Stimulated activated CD8-positive, alpha-beta memory T cell treated with anti-CD3 and anti-CD28 coated beads, Interleukin-4, amount 100 ng/mL, for 1 hour (primary cell): ENCODE measurements around the gene TDRD7.
"Not testable (repeated sequence)": the region's sequence is repeated elsewhere in the genome, so short reads cannot be mapped to it uniquely, and the experiment has no call there.

Experiments used
- DNase-seq, 2 donors: peaks; one replicate each; pipeline ENCODE4 v3.0.0-alpha.2; 2020; ENCODE audit warnings: low read depth in 2 of 2, low spot score in 1 of 2

TDRD7 gene

DNA sequence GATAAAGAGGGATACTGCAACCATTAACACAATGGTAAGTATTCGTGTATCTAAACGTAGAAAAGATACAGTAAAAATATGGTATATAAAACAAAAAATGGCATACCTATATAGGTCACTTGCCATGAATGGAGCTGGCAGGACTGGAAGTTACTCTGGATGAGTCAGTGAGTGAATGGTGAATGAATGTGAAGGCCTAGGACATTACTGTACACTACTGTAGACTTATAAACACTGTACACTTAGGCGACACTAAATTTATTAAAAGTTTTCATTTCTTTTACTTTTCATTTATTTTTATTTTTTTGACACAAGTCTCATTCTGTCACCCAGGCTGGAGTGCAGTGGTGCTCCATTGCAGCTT lies 14.1 kb downstream of the TDRD7 start:
- no peak for DNase-seq

DNA sequence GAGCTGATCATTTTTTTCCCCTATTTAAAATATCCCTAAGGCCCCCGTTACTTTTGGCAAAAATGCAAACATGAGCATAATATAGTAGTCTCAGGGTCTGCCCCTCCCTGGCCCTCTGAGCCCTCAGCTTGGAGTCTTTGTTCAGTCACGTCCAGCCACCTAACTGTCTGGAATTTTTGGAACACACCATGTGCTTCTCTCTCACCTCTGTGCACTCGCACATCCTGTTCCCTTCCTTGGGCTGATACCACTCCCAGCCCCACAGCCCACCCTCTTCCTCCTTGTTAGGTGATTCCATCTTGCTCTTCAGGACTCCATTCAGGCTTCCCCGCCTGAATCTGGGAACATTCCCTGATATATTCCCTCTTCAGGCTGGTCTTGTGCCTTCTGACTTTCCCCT lies 16.0 kb downstream of the TDRD7 start:
- no peak for DNase-seq

DNA sequence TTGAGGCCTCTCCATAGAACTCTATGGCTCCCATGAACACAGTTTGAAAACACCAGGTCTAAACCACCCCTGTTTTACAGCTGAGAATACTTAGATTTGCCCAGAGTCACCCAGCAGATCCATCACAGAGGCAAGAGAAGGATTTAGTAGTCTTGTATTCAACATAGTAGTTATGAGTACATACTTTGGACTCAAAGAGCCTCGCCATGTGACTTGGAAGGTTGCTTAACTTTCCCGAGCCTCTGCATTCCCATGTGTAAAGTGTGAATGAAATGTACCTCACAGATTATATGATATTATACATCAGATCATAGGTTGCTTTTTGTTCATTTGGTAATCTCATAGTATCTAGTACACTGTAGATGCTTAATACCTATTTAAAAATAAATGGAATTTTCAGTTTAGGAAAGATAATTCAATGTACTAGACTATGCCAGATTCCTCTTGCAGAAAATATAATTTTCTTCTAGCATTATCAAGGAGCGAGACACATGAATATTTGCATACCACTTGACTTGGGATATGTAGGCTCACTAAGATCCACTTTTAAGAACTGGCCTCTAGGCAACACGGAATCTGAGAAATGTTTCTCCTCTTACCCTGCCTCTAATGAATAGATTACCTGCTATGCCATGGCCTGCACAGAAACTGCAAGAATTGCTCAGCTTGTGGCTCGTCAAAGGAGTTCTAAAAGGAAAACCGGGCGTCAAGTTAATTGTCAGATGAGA lies 18.6 kb downstream of the TDRD7 start:
- no peak for DNase-seq

DNA sequence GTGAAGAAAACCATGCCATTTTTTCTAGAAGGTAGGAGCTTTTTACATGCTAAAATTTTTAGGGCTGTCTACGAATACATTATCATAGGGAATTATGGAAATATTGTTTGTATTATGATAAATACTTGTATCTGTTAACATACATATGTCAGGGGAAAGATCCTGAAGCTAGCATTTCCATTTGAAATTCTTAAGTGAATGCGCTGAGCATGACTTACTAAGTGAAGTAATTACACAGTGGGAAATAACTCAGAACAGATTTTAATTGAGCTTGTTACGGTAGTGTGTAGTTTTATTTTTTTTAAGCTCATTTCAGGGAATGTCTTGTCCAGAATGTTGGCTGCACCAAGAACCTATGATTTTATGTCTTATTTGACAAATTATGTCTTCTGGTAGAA lies 19.1 kb downstream of the TDRD7 start:
- DNase-seq: no peak

DNA sequence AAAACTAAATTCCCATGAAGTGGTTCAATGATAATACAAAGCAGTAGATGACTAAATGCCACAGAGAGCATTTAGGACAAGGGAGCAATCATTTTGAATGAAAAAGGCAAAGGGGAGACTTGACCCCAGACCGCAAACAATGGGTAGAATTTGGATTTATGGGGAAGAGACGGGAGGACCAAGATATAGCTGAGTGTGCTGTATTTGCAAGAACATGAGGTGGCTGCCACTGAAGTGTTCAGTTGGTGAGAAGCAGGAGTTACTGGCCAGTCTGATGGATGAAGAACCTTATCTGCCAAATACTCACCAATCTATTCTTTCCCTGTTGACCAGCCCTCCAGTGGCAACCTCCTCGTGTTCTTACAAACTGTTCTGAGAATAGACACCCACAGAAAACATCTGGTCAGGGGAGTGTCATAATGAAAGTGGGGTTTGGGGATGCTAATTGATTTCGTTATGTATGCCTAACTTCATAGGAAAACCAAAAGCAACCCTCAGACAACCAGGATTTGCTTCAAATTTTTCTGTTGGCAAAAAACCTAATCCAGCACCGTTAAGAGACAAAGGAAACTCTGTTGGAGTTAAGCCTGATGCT lies 19.8 kb downstream of the TDRD7 start:
- DNase-seq: no peak

DNA sequence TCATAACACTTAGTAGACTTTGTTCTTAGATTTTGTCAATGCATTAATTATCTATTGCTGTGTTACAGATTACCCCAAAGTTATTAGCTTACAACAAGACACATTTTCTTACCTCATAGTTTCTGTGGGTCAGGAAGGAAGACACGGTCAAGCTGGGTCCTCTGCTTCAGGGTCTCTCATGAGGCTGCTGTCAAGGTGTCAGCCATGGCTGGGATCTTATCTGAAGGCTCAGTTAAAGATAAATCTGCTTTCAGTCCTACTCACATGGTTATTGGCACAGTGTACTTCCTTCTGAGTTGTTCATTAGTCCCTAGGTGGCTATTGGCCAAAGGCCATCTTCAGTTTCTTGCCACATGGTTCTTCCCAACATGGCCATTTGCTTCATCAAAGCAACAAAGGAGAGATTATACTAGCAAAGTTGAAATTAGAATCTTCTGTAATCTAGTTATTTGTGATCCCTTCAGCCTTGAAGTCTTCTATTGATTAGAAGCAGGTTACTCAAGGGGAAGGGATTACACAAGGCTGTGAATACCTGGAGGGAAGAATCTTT lies 25.2 kb downstream of the TDRD7 start:
- DNase-seq: no peak

DNA sequence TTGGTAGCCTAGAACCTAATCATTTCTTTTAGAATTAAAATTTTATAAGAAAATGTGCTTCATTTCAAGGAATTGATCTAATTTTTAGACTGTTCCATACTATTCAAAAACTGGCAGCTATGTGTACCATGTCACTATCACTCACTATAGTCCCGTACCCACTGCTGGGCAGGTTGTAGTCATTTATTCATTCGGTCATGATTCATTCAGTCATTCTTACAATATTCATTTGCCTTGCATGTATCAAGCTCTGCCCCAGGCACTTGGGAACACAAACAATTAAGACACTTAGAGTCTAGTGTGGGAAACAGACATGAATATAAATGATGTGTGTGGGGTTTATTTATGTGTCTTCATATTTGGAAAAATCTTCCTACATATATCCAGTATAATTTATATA lies 26.4 kb downstream of the TDRD7 start:
- no peak for DNase-seq

DNA sequence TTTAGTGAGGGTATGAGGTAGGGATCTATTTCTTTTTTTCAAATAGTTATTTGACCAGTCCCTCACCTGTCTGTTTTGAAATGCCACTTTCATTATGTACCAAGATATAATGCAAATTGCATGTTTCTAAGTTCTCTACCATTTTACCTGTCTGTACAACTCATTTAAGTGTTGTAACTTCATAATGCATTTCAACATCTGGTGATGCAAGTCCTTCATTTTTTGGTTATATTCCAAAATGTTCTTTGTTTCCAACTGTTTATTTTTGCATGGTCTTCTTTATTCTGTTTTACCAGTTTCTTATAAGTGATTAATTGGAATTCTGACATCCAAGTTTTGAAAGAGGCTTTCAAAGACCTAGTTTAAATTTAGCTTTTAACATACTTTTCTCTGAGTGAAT lies 26.8 kb downstream of the TDRD7 start:
- no peak for DNase-seq

DNA sequence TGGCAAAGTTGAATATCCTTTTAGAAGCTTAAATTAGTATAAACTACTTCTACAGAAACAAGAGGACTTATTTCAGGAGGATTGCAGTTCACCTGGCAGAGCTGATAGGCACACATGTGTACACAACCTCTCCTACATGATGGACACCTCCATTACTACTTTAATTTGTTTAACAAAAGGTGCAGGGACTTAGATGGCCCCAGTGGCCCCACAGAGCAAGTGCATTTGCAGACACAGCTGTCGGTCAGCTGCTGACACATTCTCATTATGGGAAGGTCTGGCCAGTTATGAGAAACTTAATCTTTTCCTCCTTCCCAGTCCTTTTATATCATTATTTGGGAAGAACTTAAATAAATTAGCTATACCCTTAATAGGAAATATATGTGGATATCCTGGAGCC lies 28.3 kb downstream of the TDRD7 start:
- no peak for DNase-seq

DNA sequence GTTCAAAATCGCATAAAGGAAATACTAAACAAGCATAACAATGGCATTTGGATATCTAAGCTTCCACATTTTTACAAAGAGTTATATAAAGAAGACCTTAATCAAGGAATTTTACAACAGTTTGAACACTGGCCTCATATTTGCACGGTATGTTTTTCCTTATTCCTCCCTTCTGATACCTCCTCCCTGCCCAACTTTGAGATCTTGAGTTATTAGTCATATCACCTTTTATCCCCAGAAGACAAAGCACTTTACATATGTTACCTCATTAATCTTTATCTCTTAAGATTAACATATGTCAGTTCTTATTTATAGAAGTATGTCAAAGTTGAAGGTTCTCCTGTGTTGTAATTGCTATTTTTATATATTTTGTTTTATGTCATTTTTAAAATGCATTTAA lies 29.8 kb downstream of the TDRD7 start:
- DNase-seq: no peak

DNA sequence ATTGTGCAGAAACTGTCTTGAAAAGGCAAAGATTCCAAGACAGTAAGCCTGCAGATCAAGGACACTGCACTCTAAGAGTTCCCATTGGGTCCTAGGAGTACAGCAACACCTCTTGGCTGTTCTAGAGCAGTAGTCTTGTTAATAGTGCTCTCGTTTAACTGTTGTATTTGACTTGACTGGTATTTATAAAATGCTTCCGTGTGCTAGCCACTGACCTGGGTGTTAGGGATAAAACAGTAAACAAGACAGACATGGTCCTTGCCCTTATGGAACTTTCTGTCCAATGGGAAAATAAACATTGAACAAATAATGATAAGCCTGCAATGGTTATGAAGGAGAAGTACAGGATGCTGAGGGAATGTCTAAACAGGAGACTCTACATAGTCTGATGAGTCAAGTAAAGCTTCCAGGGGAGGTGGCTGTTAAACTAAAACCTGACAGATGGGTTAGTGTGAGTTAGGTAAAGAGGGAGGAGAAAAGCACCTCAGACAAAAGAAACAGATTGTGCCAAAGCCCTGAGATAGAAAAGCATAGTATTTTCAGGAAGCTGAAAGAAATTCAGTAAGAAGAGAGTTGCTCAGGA lies 33.3 kb downstream of the TDRD7 start:
- no peak for DNase-seq

DNA sequence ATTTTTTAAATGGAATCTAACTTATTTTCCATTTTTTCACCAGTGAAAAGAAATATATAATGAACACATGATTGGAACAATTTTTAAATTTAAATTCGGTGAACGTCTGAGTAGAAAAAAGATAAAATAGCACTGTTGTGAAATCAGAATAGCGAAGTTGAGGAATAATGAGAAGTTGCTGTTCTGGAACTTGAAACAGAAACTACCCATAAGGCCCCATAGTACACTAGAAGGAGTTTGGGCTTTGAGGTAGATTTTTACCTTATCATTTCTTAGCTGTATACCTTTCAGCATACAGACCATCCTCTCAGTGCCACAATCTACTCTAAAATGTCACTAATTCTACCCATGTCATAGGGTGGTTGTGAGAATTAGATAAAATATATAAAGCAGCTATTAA lies 35.1 kb downstream of the TDRD7 start:
- DNase-seq: no peak

DNA sequence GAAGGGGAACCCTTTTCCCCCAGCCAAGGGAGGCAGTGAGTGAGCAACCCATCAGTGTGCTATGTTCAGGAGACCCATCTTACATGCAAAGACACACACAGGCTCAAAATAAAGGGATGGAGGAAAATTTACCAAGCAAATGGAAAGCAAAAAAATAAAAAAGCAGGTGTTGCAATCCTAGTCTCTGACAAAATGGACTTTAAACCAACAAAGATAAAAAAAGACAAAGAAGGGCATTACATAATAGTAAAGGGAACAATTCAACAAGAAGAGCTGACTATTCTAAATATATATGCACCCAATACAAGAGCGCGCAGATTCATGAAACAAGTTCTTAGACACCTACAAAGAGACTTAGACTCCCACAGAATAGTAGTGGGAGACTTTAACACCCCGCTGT lies 41.7 kb downstream of the TDRD7 start:
- not testable (repeated sequence) for DNase-seq

DNA sequence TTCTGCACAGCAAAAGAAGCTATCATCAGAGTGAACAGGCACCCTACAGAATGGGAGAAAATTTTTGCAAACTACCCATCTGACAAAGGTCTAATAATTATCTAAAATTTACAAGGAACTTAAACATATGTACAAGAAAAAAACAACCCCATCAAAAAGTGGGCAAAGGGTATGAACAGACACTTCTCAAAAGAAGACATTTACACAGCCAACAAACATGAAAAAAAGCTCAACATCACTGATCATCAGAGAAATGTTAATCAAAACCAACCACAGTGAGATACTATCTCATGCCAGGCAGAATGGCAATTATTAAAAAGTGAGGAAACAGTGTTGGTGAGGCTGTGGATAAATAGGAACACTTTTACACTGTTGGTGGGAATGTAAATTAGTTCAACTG lies 44.9 kb downstream of the TDRD7 start:
- not testable (repeated sequence) for DNase-seq

DNA sequence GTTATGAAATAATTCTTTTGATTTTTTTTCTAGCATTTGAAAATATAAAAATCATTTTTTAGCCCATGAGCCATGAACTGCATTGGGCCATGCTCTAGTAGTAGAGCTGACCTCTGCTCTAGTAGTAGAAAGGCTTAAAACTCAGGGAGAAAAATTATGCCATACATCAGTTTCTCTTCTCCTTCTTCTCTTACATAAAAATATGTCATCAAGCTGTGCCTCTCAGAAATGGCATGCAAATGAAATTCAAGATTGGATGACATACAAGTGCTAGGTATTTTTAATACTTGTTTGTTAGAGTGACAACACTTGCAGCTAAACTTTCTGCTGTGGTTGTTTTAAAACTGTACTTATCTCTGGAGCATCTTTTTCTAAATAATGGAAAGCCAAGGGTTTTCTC lies 47.4 kb downstream of the TDRD7 start:
- DNase-seq: no peak

DNA sequence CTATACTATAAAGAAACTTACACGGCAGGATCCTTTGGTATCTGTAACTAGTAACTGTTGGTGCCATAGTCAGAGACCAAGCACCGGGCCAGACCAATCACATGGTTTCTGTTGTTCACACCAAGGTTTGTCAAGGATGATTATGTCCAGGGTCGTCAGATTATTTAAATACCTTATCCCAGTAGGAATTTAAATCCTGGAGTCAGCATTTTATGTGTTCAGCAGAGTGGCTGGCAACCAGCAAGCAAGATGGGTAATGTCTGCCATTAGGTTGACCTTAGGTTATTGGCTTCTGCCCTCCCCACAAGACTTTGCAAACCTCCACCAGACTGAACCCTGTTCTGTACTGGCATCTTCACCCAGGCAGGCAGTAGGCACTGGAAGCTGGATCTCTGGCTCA lies 50.3 kb downstream of the TDRD7 start:
- no peak for DNase-seq

DNA sequence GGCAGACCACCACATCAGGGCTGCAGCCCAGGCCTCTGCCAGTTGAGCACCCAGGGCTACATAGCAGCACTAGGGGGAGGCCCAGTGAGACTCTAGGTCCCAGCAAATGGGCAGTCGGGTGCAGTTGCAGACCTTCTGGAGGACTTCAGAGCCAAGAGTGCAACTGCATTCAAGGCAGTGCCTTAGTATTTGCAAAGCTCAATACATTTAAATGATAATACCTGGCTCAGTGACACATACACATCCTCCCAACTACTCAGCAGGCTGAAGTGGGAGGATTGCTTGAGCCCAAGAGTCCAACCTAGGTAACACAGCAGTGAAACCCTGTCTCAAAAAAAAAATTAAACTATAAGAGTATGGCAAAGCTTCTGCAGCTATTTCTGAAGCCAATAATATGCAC lies 51.0 kb downstream of the TDRD7 start:
- DNase-seq: no peak

DNA sequence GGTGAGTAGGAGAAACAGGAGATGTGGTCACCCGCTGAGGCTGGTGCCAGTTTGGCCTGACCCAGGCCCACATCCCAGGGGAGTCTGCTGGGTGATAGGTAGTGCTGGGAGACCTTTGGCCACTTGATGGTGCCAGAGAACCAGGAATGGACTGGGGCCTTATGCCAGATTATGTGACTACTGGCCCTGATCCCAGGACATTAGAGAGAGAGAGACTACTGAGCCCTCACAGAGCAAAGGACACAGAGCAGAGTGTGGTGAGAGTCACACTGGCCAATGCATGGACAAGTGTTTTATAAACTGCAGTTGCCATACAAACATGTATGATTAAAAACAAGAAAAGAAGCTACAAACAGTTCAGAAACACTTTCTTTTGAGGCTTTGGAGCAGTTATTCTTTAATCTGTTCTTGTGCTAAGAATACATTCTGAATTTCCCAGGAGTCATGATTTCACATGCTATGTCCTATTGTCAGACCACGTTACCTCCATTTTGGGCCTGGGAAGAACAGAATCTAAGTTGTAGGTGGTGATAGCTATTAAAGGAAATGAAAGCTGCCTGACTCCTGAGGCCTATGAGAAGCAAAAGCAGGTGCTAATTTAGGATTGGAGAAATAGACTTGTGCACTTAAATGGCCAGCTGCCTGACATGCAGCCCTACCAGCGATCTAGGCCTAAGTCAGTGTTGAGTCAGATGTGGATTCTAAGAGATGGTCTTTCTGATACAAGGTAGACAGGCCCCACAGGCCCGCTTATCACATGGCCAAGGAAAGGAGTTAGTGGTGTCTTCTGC lies 57.0 kb downstream of the TDRD7 start:
- no peak for DNase-seq

DNA sequence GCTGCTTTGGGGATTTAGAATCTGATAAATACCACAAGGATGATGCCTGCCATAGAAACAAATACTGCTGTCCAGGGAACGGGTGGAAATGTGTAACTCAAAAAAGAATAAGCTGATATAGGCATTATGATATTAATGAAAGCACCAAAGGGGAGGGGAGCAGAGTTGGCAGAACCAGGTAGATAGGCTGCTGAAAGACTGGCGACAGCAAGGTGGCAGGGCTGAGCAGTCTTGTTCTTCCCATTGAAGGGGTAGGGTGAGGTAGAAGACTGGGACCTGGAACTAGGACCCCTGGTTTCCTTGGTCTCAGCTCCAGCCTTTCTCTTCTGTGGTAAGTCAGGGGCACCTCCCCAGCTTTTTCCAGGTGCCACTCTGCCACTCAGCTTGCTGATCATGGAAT lies 58.2 kb downstream of the TDRD7 start:
- no peak for DNase-seq

DNA sequence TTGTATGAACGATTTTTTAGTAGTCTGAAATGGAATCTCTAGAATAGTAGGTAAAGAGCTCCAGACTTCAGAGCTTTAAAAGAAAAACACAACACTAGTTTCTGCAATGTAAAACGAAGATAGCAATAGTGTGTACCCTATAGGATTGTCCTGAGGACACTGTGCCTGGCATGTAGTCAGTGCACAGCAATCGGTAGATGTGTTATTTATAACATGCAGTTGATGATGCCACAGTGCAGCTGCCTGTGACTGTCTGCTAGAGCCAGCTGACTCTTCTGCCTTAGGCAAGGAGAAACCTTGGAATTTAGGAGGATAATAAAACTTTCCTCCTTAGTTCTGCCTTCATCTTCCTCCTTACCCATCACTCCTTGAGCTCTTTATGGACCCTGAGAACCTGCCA lies 61.8 kb downstream of the TDRD7 start:
- no peak for DNase-seq

DNA sequence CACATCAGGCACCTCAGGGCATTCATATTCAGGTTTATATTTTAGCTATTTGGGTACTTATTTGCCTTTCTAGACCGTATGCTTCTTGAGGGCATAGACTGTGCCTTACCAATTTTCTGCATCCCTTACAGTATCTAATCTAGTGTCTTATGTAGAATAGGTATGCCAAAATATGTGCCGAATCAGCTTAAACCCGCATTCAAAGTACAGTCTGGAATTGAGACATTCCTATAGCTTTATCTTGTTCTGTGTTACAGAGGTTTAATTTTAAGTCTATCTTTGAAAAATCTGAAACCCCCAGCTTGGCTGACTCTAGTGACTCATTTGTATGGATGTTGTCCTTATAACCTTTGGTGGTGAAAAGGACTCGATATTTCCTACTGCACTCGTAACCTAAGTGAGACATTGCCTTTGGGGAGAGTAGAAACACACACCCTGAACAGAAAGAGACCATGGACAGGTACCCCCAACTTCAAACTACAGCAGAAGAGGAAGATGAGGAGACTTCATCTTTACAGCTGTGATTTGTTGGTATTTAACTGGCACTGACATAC lies 62.6 kb downstream of the TDRD7 start:
- no peak for DNase-seq

DNA sequence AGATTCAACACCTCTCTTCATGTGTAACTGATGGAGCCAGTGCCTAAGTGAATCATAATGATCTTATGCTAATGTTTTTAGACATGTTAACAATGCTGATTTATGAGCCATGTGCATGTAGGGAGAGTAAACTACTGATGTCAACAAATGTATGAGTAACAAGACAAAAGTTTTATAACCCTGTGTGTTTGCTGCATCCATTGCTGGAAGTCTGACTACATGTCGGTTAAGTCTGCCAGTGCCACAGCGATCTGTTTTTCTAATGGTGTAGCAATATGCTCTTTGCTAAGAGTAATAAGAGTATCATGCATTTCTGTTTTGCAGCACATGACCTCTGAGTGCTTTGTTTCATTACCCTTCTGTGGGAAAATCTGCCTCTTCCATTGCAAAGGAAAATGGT lies 63.2 kb downstream of the TDRD7 start:
- DNase-seq: no peak
